ENCODE data around the gene ZNF148. TPM values are rescaled to one million over a fixed set of nuclear protein-coding genes. Genes with fewer than 3 reads are reported as not detected.

ZNF148 gene
- total RNA-seq, 4 donors from 2014 or later: 32.4 to 50.7 (median 39.4) TPM

GRCh38 chr3:125256675-125257074 lies 118.5 kb downstream of the ZNF148 start:
- TF ChIP-seq POLR2A (IDR thresholded peaks at IDR 0.05) (no peak), EP300 (IDR thresholded peaks at IDR 0.05) (no peak), POLR2AphosphoS5 (IDR thresholded peaks at IDR 0.05) (no peak)
- TF ChIP-seq, protein P1, sequence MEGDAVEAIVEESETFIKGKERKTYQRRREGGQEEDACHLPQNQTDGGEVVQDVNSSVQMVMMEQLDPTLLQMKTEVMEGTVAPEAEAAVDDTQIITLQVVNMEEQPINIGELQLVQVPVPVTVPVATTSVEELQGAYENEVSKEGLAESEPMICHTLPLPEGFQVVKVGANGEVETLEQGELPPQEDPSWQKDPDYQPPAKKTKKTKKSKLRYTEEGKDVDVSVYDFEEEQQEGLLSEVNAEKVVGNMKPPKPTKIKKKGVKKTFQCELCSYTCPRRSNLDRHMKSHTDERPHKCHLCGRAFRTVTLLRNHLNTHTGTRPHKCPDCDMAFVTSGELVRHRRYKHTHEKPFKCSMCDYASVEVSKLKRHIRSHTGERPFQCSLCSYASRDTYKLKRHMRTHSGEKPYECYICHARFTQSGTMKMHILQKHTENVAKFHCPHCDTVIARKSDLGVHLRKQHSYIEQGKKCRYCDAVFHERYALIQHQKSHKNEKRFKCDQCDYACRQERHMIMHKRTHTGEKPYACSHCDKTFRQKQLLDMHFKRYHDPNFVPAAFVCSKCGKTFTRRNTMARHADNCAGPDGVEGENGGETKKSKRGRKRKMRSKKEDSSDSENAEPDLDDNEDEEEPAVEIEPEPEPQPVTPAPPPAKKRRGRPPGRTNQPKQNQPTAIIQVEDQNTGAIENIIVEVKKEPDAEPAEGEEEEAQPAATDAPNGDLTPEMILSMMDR (IDR thresholded peaks at IDR 0.05): no peak
- Histone ChIP-seq H3K27me3 (no peaks in the 10 kb centered on the region), H3K4me1 (no peaks in the 10 kb centered on the region), H3K36me3 (peaks cover 0 to 10% of the 10 kb centered on the region in 2 donors), H3K9me3 (peaks cover 0 to 4% (median 0%) of the 10 kb centered on the region in 3 donors), H3K4me3 (no peak overlapping the region), H3K27ac (no peak overlapping the region)
- ATAC-seq: no peak

- Histone ChIP-seq H3K4me3 (no peak overlapping the region), H3K36me3 (no peaks in the 10 kb centered on the region), H3K9me3 (no peaks in the 10 kb centered on the region), H3K27me3 (no peaks in the 10 kb centered on the region), H3K27ac (no peak overlapping the region), H3K4me1 (no peaks in the 10 kb centered on the region)
- no peak for ATAC-seq
- TF ChIP-seq POLR2AphosphoS5 (IDR thresholded peaks at IDR 0.05) (no peak), EP300 (IDR thresholded peaks at IDR 0.05) (no peak), POLR2A (IDR thresholded peaks at IDR 0.05) (no peak)
- TF ChIP-seq, protein P1 (IDR thresholded peaks at IDR 0.05): no peak
- 91 to 93% methylated on average over 2 of the region's 2 CpGs for WGBS, 2 donors (ENCODE audit: low coverage in 1 of 2)
Observed at GRCh38 chr3:125250973-125251372, 124.2 kb downstream of the ZNF148 start.

DNA sequence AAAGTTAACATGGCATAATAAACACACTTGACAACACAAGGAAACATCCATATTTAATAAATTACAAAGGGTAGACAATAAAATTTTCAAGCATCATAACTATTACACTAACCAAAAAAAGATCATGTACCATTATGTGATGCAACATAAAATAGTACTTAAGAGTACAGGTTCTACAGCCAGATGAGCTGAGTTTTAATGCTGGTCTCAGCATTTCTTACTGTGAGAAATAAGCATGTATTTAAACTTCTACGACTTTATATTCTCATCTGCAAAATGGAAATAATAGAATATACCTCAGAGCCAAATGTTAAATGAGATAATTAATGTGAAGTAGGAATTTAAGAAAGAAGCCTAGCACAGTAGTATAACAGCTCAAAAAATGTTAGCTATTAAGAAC lies 128.9 kb downstream of the ZNF148 start:
- no peak overlapping the region for H3K27ac ChIP-seq
- H3K4me1 ChIP-seq: no peaks in the 10 kb centered on the region
- no peaks in the 10 kb centered on the region for H3K9me3 ChIP-seq
- H3K4me3 ChIP-seq: no peak overlapping the region
- H3K36me3 ChIP-seq: no peaks in the 10 kb centered on the region
- no peaks in the 10 kb centered on the region for H3K27me3 ChIP-seq
- WGBS, 2 donors (ENCODE audit: low coverage in 1 of 2): 67 to 90% methylated on average over 1 of the region's 1 CpG
- no peak for ATAC-seq
- TF ChIP-seq POLR2A (IDR thresholded peaks at IDR 0.05) (no peak), POLR2AphosphoS5 (IDR thresholded peaks at IDR 0.05) (no peak), EP300 (IDR thresholded peaks at IDR 0.05) (no peak)
- TF ChIP-seq, protein P1 (IDR thresholded peaks at IDR 0.05): no peak

DNA sequence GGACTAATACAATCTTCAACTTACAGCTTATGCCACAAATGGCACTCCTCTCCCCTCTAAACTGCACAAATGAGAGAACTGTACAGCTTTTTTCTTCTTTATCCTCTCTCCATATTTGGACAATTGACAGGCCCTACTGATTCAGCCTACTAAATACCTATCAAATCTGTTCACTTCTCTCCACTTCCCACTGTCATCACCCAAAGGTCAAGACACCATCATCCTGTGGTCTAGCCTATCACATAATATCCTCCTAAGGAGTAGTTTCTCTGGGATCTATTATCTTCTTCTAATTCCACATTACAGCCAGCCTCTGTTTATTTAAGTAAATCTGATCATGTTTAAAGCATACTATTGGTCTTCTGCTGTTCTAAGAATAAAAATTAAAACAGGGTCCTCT lies 129.6 kb downstream of the ZNF148 start:
- Histone ChIP-seq H3K27me3 (no peaks in the 10 kb centered on the region), H3K4me1 (no peaks in the 10 kb centered on the region), H3K9me3 (no peaks in the 10 kb centered on the region), H3K36me3 (no peaks in the 10 kb centered on the region), H3K4me3 (no peak overlapping the region), H3K27ac (no peak overlapping the region)
- ATAC-seq: no peak
- no peak for TF ChIP-seq EP300 (IDR thresholded peaks at IDR 0.05)

- Histone ChIP-seq H3K36me3 (no peaks in the 10 kb centered on the region), H3K9me3 (no peaks in the 10 kb centered on the region), H3K4me1 (peaks cover 0 to 12% (median 0%) of the 10 kb centered on the region in 3 donors), H3K4me3 (no peak overlapping the region), H3K27ac (no peak overlapping the region), H3K27me3 (no peaks in the 10 kb centered on the region)
- ATAC-seq: no peak
- TF ChIP-seq, protein P1 (IDR thresholded peaks at IDR 0.05): no peak
- TF ChIP-seq POLR2AphosphoS5 (IDR thresholded peaks at IDR 0.05) (no peak), EP300 (IDR thresholded peaks at IDR 0.05) (no peak), POLR2A (IDR thresholded peaks at IDR 0.05) (no peak)
- 63 to 77% methylated on average over 3 to 4 of the region's 4 CpGs for WGBS, 2 donors (ENCODE audit: low coverage in 1 of 2)
Observed at GRCh38 chr3:125240496-125240895, 134.6 kb downstream of the ZNF148 start.
